HL-60 (cell line): ENCODE data around the gene MOCS3.

Experiments
- CTCF ChIP-seq: IDR thresholded peaks from one replicate; pipeline ENCODE4 v1.5.1; 2011; ENCODE audit warnings: low read length, control low read depth, inconsistent platforms; ENCODE audit not compliant: insufficient read depth
- POLR2AphosphoS5 ChIP-seq: IDR thresholded peaks from 2 replicates; pipeline ENCODE4 v1.6.1; 2012; ENCODE audit warnings: low read depth
- REST ChIP-seq: IDR thresholded peaks from 2 replicates; pipeline ENCODE4 v1.6.1; 2012; ENCODE audit warnings: low read depth; ENCODE audit not compliant: insufficient replicate concordance
- SPI1 ChIP-seq: IDR thresholded peaks from 2 replicates; pipeline ENCODE4 v1.6.1; 2012; ENCODE audit warnings: low read depth, mild to moderate bottlenecking, borderline replicate concordance

GRCh38 chr20:51012357-51012756 is 53.7 kb downstream of the MOCS3 start:
- TF ChIP-seq POLR2AphosphoS5 = no peak
- no peak for TF ChIP-seq CTCF
- TF ChIP-seq SPI1 = no peak
- TF ChIP-seq REST = no peak
